Endothelial cell of umbilical vein (primary cell): ENCODE measurements around the gene BBC3. TPM values are rescaled to one million over a fixed set of nuclear protein-coding genes. Genes with fewer than 3 reads are reported as not detected.
A peak's percentile ranks its signal among the peaks of the same experiment; 100 is the strongest.

Experiments used
- BruUV-seq: library from RNA; stranded (reverse); fragments of 400-500 nt; replicated peaks from 2 replicates; lab custom pipeline; 2021; lab: Mats Ljungman, UMichigan
- CTCF ChIA-PET: fragments of 300-600, 350-600 bp; sonication (Branson Sonifier 250); formaldehyde crosslinking; loops from one replicate; lab custom pipeline; 2021; ENCODE audit warnings: antibody characterized with exemption, inconsistent platforms; lab: Charles Lee
- POLR2A ChIA-PET: fragments of 300-600, 350-600 bp; sonication (Branson Sonifier 250); formaldehyde crosslinking; loops from one replicate; lab custom pipeline; 2021; ENCODE audit warnings: antibody characterized with exemption, inconsistent platforms; lab: Charles Lee
- DNase-seq: peaks from one replicate; pipeline ENCODE4 v3.0.0-alpha.2; 2011; ENCODE audit warnings: low read depth, low spot score
- FAIRE-seq: peaks from 2 replicates; lab custom pipeline; 2011; peaks lifted over from hg19 to GRCh38; lab: Jason Lieb, UNC
- H2AFZ ChIP-seq: 2 replicates; pipeline ENCODE4 v1.6.0; 2012; ENCODE audit warnings: low read depth, low read length, control low read depth, inconsistent platforms
- H3K27ac ChIP-seq: 2 replicates; pipeline ENCODE4 v1.5.1; 2011; ENCODE audit warnings: low read depth, mild to moderate bottlenecking, control low read depth, low read length, moderate library complexity; ENCODE audit not compliant: insufficient read depth
- H3K27me3 ChIP-seq, 2 experiments: 2 replicates each; pipeline versions ENCODE4 v1.6.0 to v1.6.1; 2011; ENCODE audit warnings: low read length in 2 of 2, mixed read lengths in 1 of 2; ENCODE audit not compliant: control insufficient read depth in 2 of 2, insufficient read depth in 2 of 2
- H3K36me3 ChIP-seq, 2 experiments: 2 replicates in 1 of 2; 3 replicates in 1 of 2; pipeline ENCODE4 v1.5.1; 2011; ENCODE audit warnings: low read length in 2 of 2, mild to moderate bottlenecking in 1 of 2, moderate library complexity in 1 of 2; ENCODE audit not compliant: control insufficient read depth in 2 of 2, insufficient read depth in 2 of 2; ENCODE audit errors: extremely low read depth in 1 of 2
- H3K4me1 ChIP-seq: 3 replicates; pipeline ENCODE4 v1.5.1; 2011; ENCODE audit warnings: mild to moderate bottlenecking, low read length; ENCODE audit not compliant: control insufficient read depth, insufficient read depth; ENCODE audit errors: extremely low read depth
- H3K4me2 ChIP-seq: 2 replicates; pipeline ENCODE4 v1.6.1; 2011; ENCODE audit warnings: low read length, control low read depth, mixed read lengths; ENCODE audit not compliant: insufficient read depth
- H3K4me3 ChIP-seq, 3 experiments: fragments of 200-600 bp in 1 of 3; sonication (generic), shearing (Covaris generic) in 1 of 3; replicated peaks in 1 of 3; 2 replicates each; pipeline ENCODE4 v1.5.1; 2011 to 2016; ENCODE audit warnings: control low read depth in 3 of 3, low read length in 3 of 3, mild to moderate bottlenecking in 2 of 3, inconsistent platforms in 1 of 3, low read depth in 1 of 3, moderate library complexity in 1 of 3; ENCODE audit not compliant: insufficient read depth in 1 of 3
- H3K79me2 ChIP-seq: 2 replicates; pipeline ENCODE4 v1.6.0; 2012; ENCODE audit warnings: low read length, inconsistent platforms; ENCODE audit not compliant: control insufficient read depth, insufficient read depth
- H3K9ac ChIP-seq: replicated peaks from 2 replicates; pipeline ENCODE3; 2011; ENCODE audit warnings: low read length, control low read depth; ENCODE audit not compliant: insufficient read depth; ENCODE audit errors: extremely low read depth
- H3K9me1 ChIP-seq: replicated peaks from 3 replicates; pipeline ENCODE4 v1.6.0; 2011; ENCODE audit warnings: mild to moderate bottlenecking, low read length; ENCODE audit not compliant: control insufficient read depth, insufficient read depth; ENCODE audit errors: extremely low read depth
- H3K9me3 ChIP-seq: replicated peaks from 2 replicates; pipeline ENCODE4 v1.5.1; 2012; ENCODE audit warnings: low read length, inconsistent platforms; ENCODE audit not compliant: control insufficient read depth, insufficient read depth
- H4K20me1 ChIP-seq: replicated peaks from 2 replicates; pipeline ENCODE3; 2011; ENCODE audit warnings: mild to moderate bottlenecking, low read length; ENCODE audit not compliant: control insufficient read depth, insufficient read depth; ENCODE audit errors: extremely low read depth
- CTCF ChIP-seq, 2 donors: IDR thresholded peaks; 1 replicate in 1 of 2; 2 replicates in 1 of 2; pipeline ENCODE4 v1.5.1; 2011; ENCODE audit warnings: low read length in 2 of 2, mild to moderate bottlenecking in 2 of 2, moderate library complexity in 2 of 2, control low read depth in 1 of 2, inconsistent platforms in 1 of 2, low read depth in 1 of 2; ENCODE audit not compliant: insufficient read depth in 1 of 2; ENCODE audit errors: extremely low read depth in 1 of 2
- JUN ChIP-seq: IDR thresholded peaks from 2 replicates; pipeline ENCODE4 v1.6.1; 2011; ENCODE audit warnings: borderline replicate concordance, low read depth; ENCODE audit not compliant: insufficient read length, insufficient read depth
- dilution Hi-C: fragments of 300-500 bp; cut with MboI; formaldehyde crosslinking; loops from one replicate; pipeline ENCODE4 v1.15.0; 2019; ENCODE audit warnings: low sequenced_read_pairs; ENCODE audit not compliant: extremely low pct_ligation_motif_present
- intact Hi-C: fragments of 100-400 bp; cut with micrococcal nuclease; formaldehyde crosslinking; loops from one replicate; pipeline ENCODE4 v1.10.0; 2022
- polyA plus RNA-seq, 4 experiments: library from polyadenylated mRNA; depleted of rRNA in 3 of 4; stranded (reverse) in 3 of 4; unstranded in 1 of 4; fragments of >200 nt; gene quantifications; 2 replicates each; pipeline versions ENCODE4 v1.2.1 to v1.2.3, GENCODE V29; 2011 to 2012; ENCODE audit warnings: missing spikeins in 1 of 4
- total RNA-seq: library from RNA; stranded (reverse); gene quantifications from 2 replicates; pipeline ENCODE4 v1.2.3, GENCODE V29; 2021

Gene BBC3
- total and polyA plus RNA-seq, 2 donors (not counting 3 experiments of a cell fraction or from before 2014, with no cell fraction given): 11.3 to 35.7 TPM

- H3K9me1 ChIP-seq: no peaks in the 10 kb centered on the region
- BruUV-seq: no TSS peak
- ChIA-PET POLR2A (no interaction called here), CTCF (interaction anchor here (0.6 to 8.3 kb wide), 25 partner anchors 9 to 394 kb away, joined by 3 to 533 read pairs (median 3); partner anchors contain the start of genes CCDC9 and ZC3H4)
- H3K9ac ChIP-seq: no peak overlapping the region
- TF ChIP-seq CTCF (IDR thresholded peaks at IDR 0.05; ENCODE audit: extremely low read depth in 1 of 2, insufficient read depth in 1 of 2, low read depth in 1 of 2, low read length in 2 of 2) (peak; percentile 84 to 85), JUN (no peak)
- intact Hi-C loops: no loop called here
- FAIRE-seq (no peak), DNase-seq (peak; percentile 74)
- H3K9me3 ChIP-seq: no peaks in the 10 kb centered on the region
- no peak overlapping the region for H3K4me2 ChIP-seq
- H3K36me3 ChIP-seq: no peaks in the 10 kb centered on the region
- no peak overlapping the region for H3K27ac ChIP-seq
- H3K4me1 ChIP-seq: peaks cover 9% of the 10 kb centered on the region
- no peak overlapping the region for H3K4me3 ChIP-seq
- H3K79me2 ChIP-seq: no peaks in the 10 kb centered on the region
- dilution Hi-C loops: no loop called here
- H3K27me3 ChIP-seq: no peaks in the 10 kb centered on the region
- H2AFZ ChIP-seq: no peak overlapping the region
- no peaks in the 10 kb centered on the region for H4K20me1 ChIP-seq
Measured at GRCh38 chr19:47247308-47247990, 16.4 kb upstream of the BBC3 start.
